GM12873 (cell line): Measurements from ENCODE around the gene METTL21C.

ENCODE experiments used
- TF ChIP-seq, protein P1 (sequence below): IDR thresholded peaks from 2 replicates; pipeline ENCODE4 v1.5.1; 2012; ENCODE audit warnings: low read depth, mild to moderate bottlenecking, moderate library complexity, low read length, control low read depth; ENCODE audit not compliant: insufficient read depth; ENCODE audit errors: missing control alignments

The METTL21C gene

DNA sequence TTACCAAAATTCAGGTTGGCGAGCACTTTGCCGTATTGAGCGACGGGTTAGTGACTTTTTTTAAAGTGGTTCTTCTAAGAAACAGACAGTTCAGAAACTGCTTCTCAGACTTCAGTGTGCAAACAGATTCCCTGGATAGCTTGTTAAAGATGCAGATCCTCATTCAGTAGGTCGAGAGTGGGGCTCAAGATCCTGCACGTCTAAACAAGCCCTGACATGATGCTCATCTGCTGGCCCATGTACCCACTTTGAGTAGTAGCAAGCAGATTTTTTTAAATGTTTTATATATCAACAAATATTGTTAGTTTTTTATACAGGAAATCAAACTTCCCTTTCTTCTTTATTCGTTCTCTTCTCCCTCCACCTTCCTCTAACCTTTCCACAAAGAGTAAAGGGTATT, 7.3 kb downstream of the METTL21C start:
- TF ChIP-seq, protein P1, sequence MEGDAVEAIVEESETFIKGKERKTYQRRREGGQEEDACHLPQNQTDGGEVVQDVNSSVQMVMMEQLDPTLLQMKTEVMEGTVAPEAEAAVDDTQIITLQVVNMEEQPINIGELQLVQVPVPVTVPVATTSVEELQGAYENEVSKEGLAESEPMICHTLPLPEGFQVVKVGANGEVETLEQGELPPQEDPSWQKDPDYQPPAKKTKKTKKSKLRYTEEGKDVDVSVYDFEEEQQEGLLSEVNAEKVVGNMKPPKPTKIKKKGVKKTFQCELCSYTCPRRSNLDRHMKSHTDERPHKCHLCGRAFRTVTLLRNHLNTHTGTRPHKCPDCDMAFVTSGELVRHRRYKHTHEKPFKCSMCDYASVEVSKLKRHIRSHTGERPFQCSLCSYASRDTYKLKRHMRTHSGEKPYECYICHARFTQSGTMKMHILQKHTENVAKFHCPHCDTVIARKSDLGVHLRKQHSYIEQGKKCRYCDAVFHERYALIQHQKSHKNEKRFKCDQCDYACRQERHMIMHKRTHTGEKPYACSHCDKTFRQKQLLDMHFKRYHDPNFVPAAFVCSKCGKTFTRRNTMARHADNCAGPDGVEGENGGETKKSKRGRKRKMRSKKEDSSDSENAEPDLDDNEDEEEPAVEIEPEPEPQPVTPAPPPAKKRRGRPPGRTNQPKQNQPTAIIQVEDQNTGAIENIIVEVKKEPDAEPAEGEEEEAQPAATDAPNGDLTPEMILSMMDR, result no peak

DNA sequence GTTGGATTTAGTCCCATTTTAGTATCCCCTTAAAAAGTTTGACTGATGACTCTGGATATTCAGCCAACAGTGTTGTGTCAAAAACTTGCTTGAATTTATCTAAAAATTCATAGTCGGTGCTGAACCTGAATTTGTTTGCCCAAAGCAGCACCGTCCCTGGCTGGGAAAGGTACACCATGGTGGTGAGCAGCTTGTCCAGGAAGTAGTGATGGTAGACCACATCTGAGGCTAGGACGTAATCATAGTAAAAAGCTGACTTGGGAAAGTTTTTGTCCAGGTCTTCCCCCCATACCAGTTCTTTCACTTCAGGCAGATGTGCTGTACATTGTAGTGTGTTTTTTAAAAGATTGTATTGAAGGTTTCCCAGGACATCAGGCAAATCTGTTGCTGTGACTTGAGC, 8.8 kb downstream of the METTL21C start:
- TF ChIP-seq, protein P1, result no peak

DNA sequence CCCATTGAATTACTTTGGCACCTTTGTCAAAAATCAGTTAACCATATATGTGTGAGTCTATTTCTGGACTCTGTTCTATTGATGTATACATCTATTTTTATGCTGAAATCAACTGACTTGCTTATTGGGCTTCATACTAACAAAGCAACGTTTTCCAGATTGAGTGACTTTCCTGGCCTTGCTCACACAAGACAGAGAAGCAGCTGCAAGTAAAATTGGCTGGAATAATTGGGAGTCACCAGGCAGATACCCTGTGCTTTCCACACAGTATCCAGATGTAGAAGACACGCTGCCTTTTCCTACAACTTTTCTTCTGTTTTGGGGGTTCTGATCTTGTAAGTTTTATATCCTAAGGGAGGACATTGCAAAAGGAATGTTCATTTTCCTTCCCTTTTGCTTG, 11.2 kb downstream of the METTL21C start:
- TF ChIP-seq, protein P1, result no peak

DNA sequence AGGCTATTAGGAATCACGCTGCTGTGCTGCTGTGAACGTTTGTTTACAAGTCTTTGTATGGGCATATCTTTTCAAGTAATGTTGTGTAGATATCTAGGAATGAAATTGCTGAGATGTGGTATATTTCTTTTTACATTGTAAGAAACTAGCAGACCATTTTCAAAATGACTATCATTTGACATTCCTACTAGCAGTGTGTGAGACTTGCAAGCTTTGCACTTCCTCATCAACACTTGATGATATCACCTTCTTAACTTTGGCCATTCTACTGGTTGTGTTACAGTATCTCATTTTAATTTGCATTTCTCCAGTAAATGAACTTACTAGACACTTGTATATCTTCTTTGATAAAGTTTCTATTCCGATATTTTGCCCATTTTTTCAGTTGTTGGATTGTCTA, 12.1 kb downstream of the METTL21C start:
- TF ChIP-seq, protein P1, result no peak

DNA sequence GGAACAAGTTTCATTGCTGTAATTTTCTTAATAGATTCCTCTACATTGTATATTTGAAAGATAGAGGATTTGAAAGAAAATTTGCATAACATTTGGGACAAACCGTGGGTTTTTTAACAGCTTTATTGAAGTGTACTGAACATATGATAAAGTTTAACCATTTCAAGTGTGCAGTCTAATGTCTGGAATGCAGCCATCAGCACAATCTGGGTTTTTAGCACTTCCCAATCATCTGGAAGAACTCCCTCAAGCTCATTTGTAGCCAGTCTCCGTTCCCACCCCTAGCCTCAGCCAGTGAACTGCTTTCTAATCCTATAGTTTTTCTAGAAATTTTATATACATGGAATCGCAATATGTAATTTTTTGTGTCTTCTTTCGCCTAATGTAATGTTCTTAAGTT, 12.6 kb downstream of the METTL21C start:
- TF ChIP-seq, protein P1, result no peak

DNA sequence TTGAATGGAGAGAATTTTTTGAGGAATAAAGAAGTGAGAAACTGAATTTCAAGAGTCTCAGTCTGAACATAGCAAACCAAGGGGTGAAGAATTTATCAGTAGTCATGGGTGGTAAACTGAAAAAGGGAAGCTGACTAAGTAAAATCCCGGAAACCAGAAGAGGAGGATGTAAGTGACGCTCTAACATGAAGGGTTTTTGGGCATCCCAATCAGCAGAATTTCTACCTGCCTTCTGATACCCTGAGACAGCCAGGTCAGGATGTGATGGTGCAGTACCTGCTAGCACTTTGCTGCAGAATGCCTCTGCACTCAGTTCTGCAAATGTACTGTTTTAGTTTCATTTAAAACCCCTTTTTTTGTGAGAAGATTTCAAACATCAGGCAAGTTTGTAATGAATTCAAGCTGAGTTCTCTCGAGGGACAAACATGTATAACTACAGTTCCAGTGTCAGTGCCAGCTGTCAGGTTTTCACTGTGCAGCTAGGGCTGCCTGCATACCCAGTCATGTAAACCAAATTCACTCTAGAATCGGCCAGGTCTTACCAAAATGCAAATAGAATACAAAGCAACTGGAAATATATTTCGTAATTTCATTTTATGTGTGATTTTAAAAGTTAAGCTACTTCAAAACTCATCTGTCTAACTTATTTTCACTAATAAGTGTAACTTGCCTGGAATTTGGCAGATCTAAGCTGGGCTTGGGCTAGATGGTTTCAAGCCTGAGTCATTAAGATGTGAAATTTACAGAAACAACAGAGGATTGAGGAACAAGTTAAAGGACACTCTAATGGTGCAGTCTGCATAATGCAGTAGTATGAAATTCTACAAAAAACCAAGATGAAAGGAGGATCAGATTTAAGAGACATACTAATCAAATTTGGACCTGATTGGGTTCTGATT, 13.8 kb downstream of the METTL21C start:
- TF ChIP-seq, protein P1, result no peak

DNA sequence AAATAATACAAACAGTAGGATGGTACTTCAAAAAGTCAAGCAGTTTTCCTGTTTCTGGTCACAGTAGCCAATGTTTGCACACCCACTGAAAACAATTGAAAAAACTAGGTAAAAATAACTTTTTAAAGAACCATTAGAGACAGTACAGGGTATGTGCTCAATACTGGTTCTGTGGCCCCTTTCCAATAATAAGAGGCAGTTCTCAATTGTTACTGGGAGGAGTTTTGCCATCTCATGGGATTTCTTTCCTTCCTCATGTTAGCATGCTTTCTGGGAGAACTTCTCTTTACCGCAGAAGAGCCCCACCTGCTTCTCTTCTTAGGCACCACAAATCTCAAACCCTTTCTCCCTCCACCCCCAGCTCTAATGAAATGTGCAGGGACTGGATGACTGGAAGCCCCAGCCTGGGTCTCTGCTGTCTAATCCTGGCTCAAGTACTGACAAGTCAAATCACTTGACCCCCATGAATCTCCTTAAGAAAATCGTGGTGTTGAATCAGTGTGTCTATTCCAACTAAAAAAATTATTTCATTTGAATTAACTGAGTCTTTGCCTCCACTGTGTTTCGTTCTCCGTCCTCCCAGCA, 14.6 kb downstream of the METTL21C start:
- TF ChIP-seq, protein P1, result no peak
